ENCODE measurements around the gene EHD1. TPM values are rescaled to one million over a fixed set of nuclear protein-coding genes. Genes with fewer than 3 reads are reported as not detected.

The EHD1 gene
- total and polyA plus RNA-seq, 9 of the 15 experiments (the other 6 are each of a cell fraction or from before 2014, with no cell fraction given) = 0.46 to 65.0 (median 16.4) TPM

DNA sequence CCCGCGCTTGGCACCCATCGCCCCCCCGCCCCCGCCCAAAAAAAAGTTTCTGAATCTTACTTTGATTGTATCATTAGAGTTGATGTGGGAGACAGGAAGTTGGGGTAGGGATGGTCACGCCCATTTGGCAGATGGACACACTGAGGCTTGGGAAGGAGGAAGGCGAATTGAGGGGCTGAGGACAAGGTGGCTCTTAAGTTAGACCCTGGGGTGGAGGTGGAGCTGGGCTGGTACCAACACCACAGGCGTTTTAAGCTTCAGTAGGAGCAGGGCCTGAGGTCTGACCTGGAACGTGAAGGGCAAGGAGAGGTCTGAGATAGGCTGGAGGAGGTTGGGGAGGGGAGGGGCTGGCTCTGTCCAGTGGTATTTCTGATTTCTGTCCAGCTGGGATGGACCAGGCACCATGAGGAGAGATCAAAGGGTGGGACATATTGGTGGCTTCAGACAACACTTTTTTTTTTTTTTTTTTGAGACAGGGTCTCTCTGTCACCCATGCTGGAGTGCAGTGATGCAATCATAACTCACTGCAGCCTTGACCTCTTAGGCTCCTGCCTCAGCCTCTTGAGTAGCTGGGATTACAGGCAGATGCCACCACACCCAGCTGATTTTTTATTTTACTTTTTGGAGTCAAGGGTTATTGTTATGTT is 33.2 kb downstream of the EHD1 start (continued):
- TF ChIP-seq MGA (IDR thresholded peaks at IDR 0.05) (no peak), SMARCA4 (IDR thresholded peaks at IDR 0.05) (0 out of 2 replicates have a peak, but pooled peaks have one; percentile 14), NCOA4 (IDR thresholded peaks at IDR 0.05; ENCODE audit: partially characterized antibody) (peak; percentile 92), SMARCB1 (IDR thresholded peaks at IDR 0.05; ENCODE audit: insufficient read length, low read depth) (no peak), NFATC3 (IDR thresholded peaks at IDR 0.05) (no peak), NFRKB (IDR thresholded peaks at IDR 0.05; ENCODE audit: low read depth) (0 out of 2 replicates have a peak, but pooled peaks have one; percentile 9), ZBTB7A (IDR thresholded peaks at IDR 0.05; ENCODE audit: borderline replicate concordance, control insufficient read depth, low read depth, low read length) (no peak), ZNF311 (CRISPR knock-in tag; IDR thresholded peaks at IDR 0.05) (no peak), CBX5 (IDR thresholded peaks at IDR 0.05; ENCODE audit: borderline replicate concordance, low read depth) (no peak), TRIM25 (IDR thresholded peaks at IDR 0.05; ENCODE audit: borderline replicate concordance) (no peak), ZBTB11 (CRISPR knock-in tag; IDR thresholded peaks at IDR 0.05) (no peak)

All from K562 (cell line).